GM19455 (cell line): ENCODE measurements around the gene ABCC2.
"Not testable (repeated sequence)": the region's sequence is repeated elsewhere in the genome, so short reads cannot be mapped to it uniquely, and the experiment has no call there.

Experiments
- ATAC-seq: cut with Tn5 transposase; IDR thresholded peaks from one replicate; pipeline ENCODE4 v1.9.1; 2021; ENCODE audit not compliant: unreplicated experiment

ABCC2 gene

GRCh38 chr10:99851825-99852224 is 69.4 kb downstream of the ABCC2 start:
- ATAC-seq = no peak

- no peak for ATAC-seq
Observed at GRCh38 chr10:99852481-99853213, 70.2 kb downstream of the ABCC2 start.

GRCh38 chr10:99853655-99854054 is 71.2 kb downstream of the ABCC2 start:
- ATAC-seq = no peak

- no peak for ATAC-seq
Observed at GRCh38 chr10:99854860-99855259, 72.4 kb downstream of the ABCC2 start.

- ATAC-seq = no peak
Observed at GRCh38 chr10:99855479-99856071, 73.1 kb downstream of the ABCC2 start.

- ATAC-seq = no peak
Observed at GRCh38 chr10:99858849-99859248, 76.4 kb downstream of the ABCC2 start.

- ATAC-seq = no peak
Observed at GRCh38 chr10:99859585-99859984, 77.1 kb downstream of the ABCC2 start.

- no peak for ATAC-seq
Observed at GRCh38 chr10:99860466-99860865, 78.0 kb downstream of the ABCC2 start.

- ATAC-seq = not testable (repeated sequence)
Observed at GRCh38 chr10:99863535-99864240, 81.2 kb downstream of the ABCC2 start.

GRCh38 chr10:99867250-99867649 is 84.8 kb downstream of the ABCC2 start:
- ATAC-seq = not testable (repeated sequence)

GRCh38 chr10:99869581-99870122 is 87.2 kb downstream of the ABCC2 start:
- no peak for ATAC-seq

- ATAC-seq = no peak
Observed at GRCh38 chr10:99870123-99870730, 87.8 kb downstream of the ABCC2 start.

- ATAC-seq = no peak
Observed at GRCh38 chr10:99872367-99873162, 90.1 kb downstream of the ABCC2 start.

- ATAC-seq = no peak
Observed at GRCh38 chr10:99873846-99874245, 91.4 kb downstream of the ABCC2 start.

- ATAC-seq = no peak
Observed at GRCh38 chr10:99874341-99875085, 92.1 kb downstream of the ABCC2 start.

- ATAC-seq = no peak
Observed at GRCh38 chr10:99875473-99875872, 93.0 kb downstream of the ABCC2 start.

GRCh38 chr10:99880080-99880835 is 97.8 kb downstream of the ABCC2 start:
- ATAC-seq = no peak

GRCh38 chr10:99881371-99881770 is 98.9 kb downstream of the ABCC2 start:
- ATAC-seq = no peak

GRCh38 chr10:99883523-99883922 is 101.1 kb downstream of the ABCC2 start:
- no peak for ATAC-seq
